Body of pancreas (tissue), 4 donors: ENCODE measurements around the gene HOXC10. TPM values are rescaled to one million over a fixed set of nuclear protein-coding genes. Genes with fewer than 3 reads are reported as not detected.

ENCODE experiments used
- ATAC-seq: fragments of 150-250 bp; one replicate; pipeline ENCODE4 v1.9.1; 2016
- DNase-seq, 4 donors: peaks; one replicate each; pipeline ENCODE4 v3.0.0-alpha.2; 2019
- H3K27ac ChIP-seq, 4 donors: fragments of 200-600 bp; sonication (generic); 1 replicate in 3 of 4; 2 replicates in 1 of 4; pipeline versions ENCODE4 v1.5.1 to v1.6.1; 2016 to 2019; ENCODE audit warnings: mild to moderate bottlenecking in 1 of 4, mixed read lengths in 1 of 4, moderate library complexity in 1 of 4
- H3K27me3 ChIP-seq, 2 donors: fragments of 200-600 bp; sonication (generic); one replicate each; pipeline ENCODE4 v1.6.0; 2016; ENCODE audit warnings: mild to moderate bottlenecking in 1 of 2
- H3K36me3 ChIP-seq, 2 donors: fragments of 200-600 bp; sonication (generic); replicated peaks in 1 of 2; 2 replicates each; pipeline ENCODE4 v1.5.1; 2016; ENCODE audit warnings: low read depth in 2 of 2; ENCODE audit not compliant: insufficient read depth in 1 of 2
- H3K4me1 ChIP-seq: fragments of 200-600 bp; sonication (generic); one replicate; pipeline ENCODE4 v1.6.0; 2016
- H3K4me3 ChIP-seq, 2 donors: fragments of 200-600 bp; sonication (generic); 1 replicate in 1 of 2; 2 replicates in 1 of 2; pipeline ENCODE4 v1.5.1; 2016 to 2019
- H3K9me3 ChIP-seq, 3 donors: fragments of 200-600 bp; sonication (generic); 1 replicate in 2 of 3; 2 replicates in 1 of 3; pipeline ENCODE4 v1.5.1; 2016
- POLR2A ChIP-seq, 3 donors: fragments of 450-650 bp; IDR thresholded peaks; one replicate each; pipeline ENCODE4 v1.6.1; 2016; ENCODE audit warnings: antibody characterized with exemption in 3 of 3, mild to moderate bottlenecking in 2 of 3
- WGBS, 2 donors: methylation state at CpG; one replicate each; pipeline ENCODE4 v1.1.5; 2017; 5-methylcytosine and 5-hydroxymethylcytosine counted together
- intact Hi-C: fragments of 100-400 bp; cut with DNase I; formaldehyde crosslinking; loops from one replicate; pipeline ENCODE4 v1.15.1; 2023
- total RNA-seq, 2 donors: library from RNA; depleted of rRNA; stranded (reverse); fragments of >200 nt; gene quantifications; one replicate each; pipeline ENCODE4 v1.1.0, GENCODE V29; 2016
- TF ChIP-seq, protein P1 (sequence below), 7 experiments: fragments of 450-650 bp in 4 of 7; fragments of 200-600 bp in 3 of 7; sonication (generic) in 3 of 7; IDR thresholded peaks; one replicate each; pipeline ENCODE4 v1.5.1; 2016 to 2019; ENCODE audit warnings: antibody characterized with exemption in 7 of 7

The HOXC10 gene
- total RNA-seq, 2 donors from 2014 or later: not detected

GRCh38 chr12:53941750-53942149 is 43.2 kb upstream of the HOXC10 start:
- DNase-seq (no peak), ATAC-seq (no peak)
- Histone ChIP-seq H3K27me3 (peaks cover 0 to 38% of the 10 kb centered on the region in 2 donors), H3K36me3 (no peaks in the 10 kb centered on the region), H3K4me1 (peaks cover 22% of the 10 kb centered on the region), H3K9me3 (no peaks in the 10 kb centered on the region), H3K4me3 (no peak overlapping the region), H3K27ac (no peak overlapping the region)
- TF ChIP-seq, protein P1, sequence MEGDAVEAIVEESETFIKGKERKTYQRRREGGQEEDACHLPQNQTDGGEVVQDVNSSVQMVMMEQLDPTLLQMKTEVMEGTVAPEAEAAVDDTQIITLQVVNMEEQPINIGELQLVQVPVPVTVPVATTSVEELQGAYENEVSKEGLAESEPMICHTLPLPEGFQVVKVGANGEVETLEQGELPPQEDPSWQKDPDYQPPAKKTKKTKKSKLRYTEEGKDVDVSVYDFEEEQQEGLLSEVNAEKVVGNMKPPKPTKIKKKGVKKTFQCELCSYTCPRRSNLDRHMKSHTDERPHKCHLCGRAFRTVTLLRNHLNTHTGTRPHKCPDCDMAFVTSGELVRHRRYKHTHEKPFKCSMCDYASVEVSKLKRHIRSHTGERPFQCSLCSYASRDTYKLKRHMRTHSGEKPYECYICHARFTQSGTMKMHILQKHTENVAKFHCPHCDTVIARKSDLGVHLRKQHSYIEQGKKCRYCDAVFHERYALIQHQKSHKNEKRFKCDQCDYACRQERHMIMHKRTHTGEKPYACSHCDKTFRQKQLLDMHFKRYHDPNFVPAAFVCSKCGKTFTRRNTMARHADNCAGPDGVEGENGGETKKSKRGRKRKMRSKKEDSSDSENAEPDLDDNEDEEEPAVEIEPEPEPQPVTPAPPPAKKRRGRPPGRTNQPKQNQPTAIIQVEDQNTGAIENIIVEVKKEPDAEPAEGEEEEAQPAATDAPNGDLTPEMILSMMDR (IDR thresholded peaks at IDR 0.05): no peak
- TF ChIP-seq POLR2A (IDR thresholded peaks at IDR 0.05): no peak
- WGBS, 2 donors: 15 to 20% methylated on average over 5 of the region's 5 CpGs
- intact Hi-C loops: no loop called here

DNA sequence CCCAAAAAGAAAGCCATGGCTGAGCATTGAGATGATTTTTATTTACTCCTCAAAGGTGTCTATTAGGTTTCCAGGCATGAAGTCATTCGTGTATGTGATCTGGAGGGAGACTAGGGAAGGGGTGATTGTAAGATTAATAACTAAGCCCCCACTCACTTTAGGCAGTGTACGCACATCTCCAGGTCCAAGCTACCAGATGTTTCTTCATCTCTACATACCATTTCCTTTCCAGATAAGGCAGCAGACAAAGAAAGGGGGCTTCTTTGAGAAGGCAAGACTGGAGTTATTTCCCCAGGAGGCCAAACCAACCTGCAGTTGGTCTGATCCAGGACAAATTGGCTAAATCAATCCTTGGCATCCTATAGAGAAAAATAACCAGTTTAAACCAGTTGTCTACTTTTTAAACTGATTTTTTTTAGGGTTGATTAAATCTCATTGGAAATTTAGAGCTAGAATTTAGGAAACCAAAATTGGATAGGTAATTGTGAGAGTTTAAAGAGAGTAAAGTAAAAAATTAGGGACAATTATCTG is 42.4 kb upstream of the HOXC10 start:
- ATAC-seq: no peak
- H3K4me3 ChIP-seq: no peak overlapping the region

GRCh38 chr12:53944209-53944608 is 40.7 kb upstream of the HOXC10 start:
- Histone ChIP-seq H3K36me3 (no peaks in the 10 kb centered on the region), H3K4me1 (peaks cover 9% of the 10 kb centered on the region), H3K4me3 (no peak overlapping the region), H3K9me3 (no peaks in the 10 kb centered on the region), H3K27ac (no peak overlapping the region), H3K27me3 (peaks cover 0 to 16% of the 10 kb centered on the region in 2 donors)
- ATAC-seq (no peak), DNase-seq (no peak)
- 8 to 18% methylated on average over 4 of the region's 4 CpGs for WGBS, 2 donors
- intact Hi-C loops: no loop called here
- TF ChIP-seq POLR2A (IDR thresholded peaks at IDR 0.05): no peak
- TF ChIP-seq, protein P1 (IDR thresholded peaks at IDR 0.05): no peak

More for the DNA sequence above, 42.4 kb upstream of the HOXC10 start:
- TF ChIP-seq, protein P1 (IDR thresholded peaks at IDR 0.05): no peak
- no peak for TF ChIP-seq POLR2A (IDR thresholded peaks at IDR 0.05)
- Histone ChIP-seq H3K9me3 (no peaks in the 10 kb centered on the region), H3K27ac (no peak overlapping the region), H3K27me3 (peaks cover 0 to 30% of the 10 kb centered on the region in 2 donors), H3K4me1 (peaks cover 22% of the 10 kb centered on the region), H3K36me3 (no peaks in the 10 kb centered on the region)
- WGBS, 2 donors: 7 to 12% methylated on average over 2 of the region's 2 CpGs
- no peak for DNase-seq
- intact Hi-C loops: no loop called here

- Histone ChIP-seq H3K4me1 (peaks cover 5% of the 10 kb centered on the region), H3K9me3 (no peaks in the 10 kb centered on the region), H3K27me3 (peaks cover 0 to 14% of the 10 kb centered on the region in 2 donors), H3K36me3 (no peaks in the 10 kb centered on the region), H3K4me3 (no peak overlapping the region), H3K27ac (no peak overlapping the region)
- TF ChIP-seq, protein P1 (IDR thresholded peaks at IDR 0.05): no peak
- TF ChIP-seq POLR2A (IDR thresholded peaks at IDR 0.05): no peak
- 3 to 6% methylated on average over 49 to 51 of the region's 51 CpGs for WGBS, 2 donors
- DNase-seq: no peak
- no peak for ATAC-seq
- intact Hi-C loops: no loop called here
Measured at GRCh38 chr12:53944907-53945847, 39.8 kb upstream of the HOXC10 start.
